Putamen (tissue), 1 donor: ENCODE measurements around the gene DCAF11.

Experiments
- DNase-seq: peaks from one replicate; pipeline ENCODE4 v3.0.0-alpha.2; 2016; ENCODE audit warnings: low spot score

Gene DCAF11

DNA sequence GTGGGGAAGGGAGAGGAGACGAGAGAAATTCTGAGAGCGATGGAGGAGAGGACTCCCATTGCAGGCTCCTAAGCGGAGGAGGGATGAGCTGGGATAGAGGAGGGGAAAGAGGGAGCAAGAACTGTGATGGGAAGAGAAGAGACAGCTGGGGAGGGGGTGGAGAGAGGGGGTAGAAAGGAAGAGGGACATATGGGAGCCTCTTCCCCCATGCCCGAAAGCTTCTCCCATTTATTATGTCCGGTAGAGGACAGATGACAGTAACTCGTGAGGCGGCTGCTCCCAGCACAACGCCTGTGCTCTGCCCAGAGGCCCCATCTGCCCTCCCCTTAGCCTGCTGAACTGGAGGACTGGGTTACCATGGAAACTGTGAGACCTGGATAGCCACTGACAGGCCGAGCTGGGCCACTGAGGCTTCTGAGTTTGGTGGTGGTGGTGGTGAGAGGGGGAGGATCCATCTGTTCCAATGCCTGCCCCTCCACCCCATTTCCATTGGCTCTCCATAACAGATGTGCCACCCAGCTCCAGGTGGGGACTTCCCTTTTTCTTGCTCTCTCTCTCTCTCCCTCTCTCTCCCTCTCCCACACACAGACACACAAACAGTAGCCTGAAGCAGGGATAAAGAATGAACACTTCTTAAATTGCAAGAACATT lies 35.0 kb upstream of the DCAF11 start:
- no peak for DNase-seq

GRCh38 chr14:24080142-24080530 lies 34.4 kb upstream of the DCAF11 start:
- no peak for DNase-seq

DNA sequence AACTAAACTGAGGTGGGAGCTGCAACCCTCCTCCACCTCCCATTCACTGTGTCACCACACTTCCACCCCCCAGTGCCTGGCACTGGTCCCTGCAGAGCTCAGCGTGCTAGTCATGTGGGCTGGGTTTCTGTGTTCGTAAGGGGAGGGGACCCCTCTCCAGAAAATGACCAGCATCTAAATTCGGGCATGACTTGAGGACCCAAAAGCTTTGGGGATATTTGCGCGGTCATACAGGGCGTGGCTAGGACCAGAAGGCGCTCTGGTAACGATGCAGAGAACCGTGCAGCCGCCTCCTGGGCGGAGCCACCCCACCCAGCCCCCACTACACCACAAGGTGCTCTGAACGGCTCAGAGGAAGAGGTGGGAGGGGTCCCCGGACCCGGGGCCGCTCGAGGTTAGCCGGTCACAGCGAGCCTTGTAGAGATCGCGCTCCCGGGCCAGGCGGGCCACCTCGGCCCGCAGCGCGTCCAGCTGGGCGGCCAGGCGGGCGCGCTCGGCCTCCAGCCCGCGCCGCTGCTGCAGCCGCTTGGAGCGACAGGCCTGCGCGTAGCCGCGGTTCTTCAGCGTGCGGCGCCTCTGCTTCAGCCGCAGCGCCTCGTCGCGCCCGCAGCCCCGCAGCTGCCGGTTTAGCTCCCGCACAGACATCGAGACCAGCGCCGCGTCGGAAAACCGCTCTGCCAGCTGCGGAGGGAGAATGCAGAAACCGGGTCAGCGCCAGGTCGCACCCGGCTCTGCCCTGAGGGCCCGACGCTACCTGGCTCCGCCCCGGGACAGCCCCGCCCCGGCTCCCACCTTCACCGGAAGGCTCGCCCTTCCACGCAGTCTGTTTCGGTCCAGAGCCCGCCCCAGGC lies 33.5 kb upstream of the DCAF11 start:
- DNase-seq: peak; percentile 72

- DNase-seq: no peak
Observed at GRCh38 chr14:24081739-24082211, 32.8 kb upstream of the DCAF11 start.

DNA sequence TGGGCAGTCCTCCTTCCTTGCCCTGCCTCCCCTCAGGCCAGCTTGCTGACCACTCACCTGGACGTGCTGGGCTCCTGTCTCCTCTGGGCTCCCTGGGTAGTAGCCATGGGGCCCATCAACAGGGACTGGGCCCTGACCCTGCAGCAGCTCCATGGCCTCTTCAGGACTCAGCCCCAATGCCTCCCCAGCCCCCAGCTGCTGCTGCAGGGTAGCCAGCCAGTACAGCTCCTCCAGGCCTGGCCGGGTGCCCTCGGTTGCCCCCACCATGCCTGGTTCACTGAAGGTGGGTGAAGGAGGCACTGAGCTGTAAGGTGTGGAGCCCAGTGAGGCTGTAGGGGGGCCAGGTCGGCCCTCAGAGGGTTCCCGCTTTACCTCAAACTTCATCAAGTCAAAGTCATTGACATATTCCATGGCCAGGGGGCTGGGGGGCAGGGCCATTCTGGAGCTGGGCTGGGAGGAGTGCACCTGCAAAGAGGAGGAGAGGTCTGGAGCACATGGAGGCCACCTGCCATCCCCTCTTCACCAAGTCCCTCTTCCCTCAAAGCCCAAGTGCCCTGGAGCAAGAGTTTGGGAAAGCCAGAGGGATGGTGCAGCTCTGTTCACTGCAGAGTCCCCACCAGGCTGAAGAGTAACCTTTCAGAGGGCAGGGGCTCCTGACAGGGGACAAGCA lies 32.0 kb upstream of the DCAF11 start:
- DNase-seq: no peak

GRCh38 chr14:24083462-24083861 lies 31.1 kb upstream of the DCAF11 start:
- no peak for DNase-seq

GRCh38 chr14:24084440-24084839 lies 30.1 kb upstream of the DCAF11 start:
- no peak for DNase-seq

DNA sequence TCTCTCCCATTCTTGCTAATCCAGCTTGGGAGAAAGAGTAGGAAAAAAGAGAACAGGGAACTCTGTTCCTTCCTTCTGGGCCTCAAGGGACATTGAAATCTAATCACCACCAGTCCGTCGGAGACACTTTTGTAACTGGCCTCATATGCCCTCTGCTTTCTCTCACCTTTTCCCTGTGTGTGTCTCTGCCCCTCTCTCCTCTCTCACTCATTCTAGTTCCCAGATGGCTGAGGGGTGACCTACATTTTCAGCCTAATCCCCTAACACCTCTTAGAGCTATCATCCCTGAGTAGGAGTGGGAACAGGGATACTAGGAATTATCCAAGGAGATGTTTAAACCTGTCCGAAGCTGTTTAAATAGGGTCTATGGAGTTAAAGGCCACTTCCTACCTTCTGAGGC lies 29.4 kb upstream of the DCAF11 start:
- no peak for DNase-seq

- DNase-seq: no peak
Observed at GRCh38 chr14:24086193-24086955, 28.2 kb upstream of the DCAF11 start.

DNA sequence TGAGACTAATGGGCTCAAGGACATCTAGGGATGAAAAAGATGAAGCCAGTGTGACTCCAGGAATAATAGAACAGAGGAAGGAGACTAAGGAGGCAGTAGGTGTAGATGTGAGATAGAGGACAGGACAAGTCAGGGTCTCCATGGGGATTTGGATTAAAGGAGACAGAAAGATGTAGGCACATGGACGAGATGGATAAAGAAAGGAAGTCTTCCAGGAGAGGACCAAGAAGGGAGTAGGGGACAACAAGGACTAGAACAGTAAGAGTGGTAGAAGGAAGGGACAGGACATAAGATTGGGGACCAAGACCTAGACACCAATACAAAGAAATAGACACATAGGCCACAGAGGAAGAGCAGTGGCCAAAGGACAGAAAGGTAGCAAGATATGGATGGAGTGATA lies 27.6 kb upstream of the DCAF11 start:
- DNase-seq: no peak

- no peak for DNase-seq
Observed at GRCh38 chr14:24088095-24088494, 26.5 kb upstream of the DCAF11 start.

DNA sequence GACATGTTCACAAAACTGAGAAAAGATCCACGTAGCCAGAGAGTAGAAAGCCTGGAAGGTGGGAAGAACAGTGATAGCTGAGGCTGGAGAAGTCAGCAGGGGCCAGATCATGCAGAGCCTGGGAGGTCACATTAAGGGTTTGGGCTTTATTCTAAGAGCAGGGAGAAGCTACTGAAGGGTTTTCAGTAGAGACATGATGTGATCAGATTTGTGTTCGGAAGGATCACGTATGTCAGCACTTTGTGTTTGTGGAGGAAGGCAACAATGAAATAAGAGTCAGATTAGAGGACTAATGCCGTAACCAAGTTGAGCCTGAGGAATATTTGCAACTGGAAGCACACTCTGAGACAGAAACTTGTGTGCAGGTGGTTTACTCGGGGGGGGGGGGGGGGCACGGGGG lies 24.7 kb upstream of the DCAF11 start:
- DNase-seq: no peak

GRCh38 chr14:24092110-24092504 lies 22.5 kb upstream of the DCAF11 start:
- DNase-seq: no peak

DNA sequence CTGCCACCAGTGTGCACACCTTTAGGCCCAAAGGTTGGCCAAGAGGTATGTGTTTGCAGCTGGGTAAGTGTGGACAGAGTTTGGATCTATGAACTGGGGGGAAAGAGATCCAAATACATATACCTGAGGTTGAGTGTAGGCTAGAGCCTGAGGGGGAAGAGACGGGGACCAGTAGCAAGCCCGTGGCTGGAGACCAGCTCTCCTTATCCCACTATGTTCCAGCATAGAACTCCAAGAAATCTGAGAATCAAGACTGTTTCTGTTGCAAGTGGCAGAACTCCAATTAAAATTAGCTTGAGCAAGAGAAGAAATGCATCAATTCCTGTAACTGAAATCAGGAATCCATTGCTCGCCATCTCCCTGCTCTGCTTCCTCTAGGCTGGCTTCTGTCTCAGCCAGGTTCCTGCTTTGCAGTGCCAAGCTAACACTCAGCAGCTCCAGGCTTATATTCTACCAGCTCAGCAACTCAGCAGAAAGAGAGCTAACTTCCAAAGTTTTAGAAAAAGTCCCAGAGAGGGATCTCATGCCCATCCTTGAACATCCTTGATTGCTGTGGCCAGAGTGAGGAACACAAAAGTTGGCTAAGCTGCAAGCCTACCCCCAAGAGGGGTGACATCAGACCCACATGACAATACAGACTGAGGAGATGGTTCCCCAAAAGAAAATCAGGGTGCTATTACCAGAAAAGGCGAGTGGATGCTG lies 21.9 kb upstream of the DCAF11 start:
- DNase-seq: no peak

GRCh38 chr14:24093207-24093900 lies 21.2 kb upstream of the DCAF11 start:
- no peak for DNase-seq

GRCh38 chr14:24093901-24094840 lies 20.4 kb upstream of the DCAF11 start, which contains the start of gene PCK2:
PCK2 (plus strand) TSS chr14:24094311; CDS start chr14:24094406, 95 bp downstream.
- DNase-seq: peak; percentile 54

GRCh38 chr14:24094841-24095270 lies 19.7 kb upstream of the DCAF11 start:
- no peak for DNase-seq

DNA sequence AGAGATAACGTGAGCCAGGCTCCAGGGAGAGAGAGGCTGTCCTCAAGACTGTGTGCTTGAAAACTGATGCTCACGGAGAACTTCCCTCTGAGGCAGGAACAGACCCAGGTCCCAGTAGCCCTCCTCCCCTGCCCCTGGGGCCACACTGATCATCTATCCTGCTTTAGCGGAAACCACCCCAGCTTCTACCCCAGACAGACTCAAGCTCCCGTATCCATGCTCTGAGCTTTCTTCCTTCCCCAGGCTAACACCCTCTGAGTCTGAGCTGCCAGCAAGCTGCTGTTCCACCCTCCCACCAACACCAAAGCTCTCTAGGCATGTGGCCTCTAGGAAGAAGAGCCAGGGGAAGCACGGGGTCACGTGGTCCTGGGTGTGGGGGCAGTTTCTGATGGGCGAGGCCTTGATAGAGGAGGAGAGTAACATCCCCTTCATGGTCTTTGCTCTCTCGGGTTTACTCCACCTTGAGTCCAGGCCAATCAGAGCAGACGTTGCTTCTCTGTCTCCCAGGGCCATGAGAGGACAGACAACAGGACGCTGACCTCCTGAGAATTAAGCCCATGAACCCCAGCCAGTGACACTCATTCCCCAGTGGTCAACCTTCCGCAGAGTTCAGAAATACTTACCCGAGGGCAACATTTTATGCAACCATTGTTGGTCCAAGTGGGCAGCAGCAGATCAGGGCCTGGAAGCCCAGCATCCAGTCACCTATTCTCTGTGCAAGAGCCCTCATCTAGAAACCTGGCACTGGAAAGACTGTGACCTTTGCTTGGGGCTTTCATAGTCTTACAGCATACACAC lies 19.1 kb upstream of the DCAF11 start:
- no peak for DNase-seq
